HUES48 (cell line): Measurements from ENCODE around the gene CDCA3.

Experiments
- H3K27ac ChIP-seq: one replicate; pipeline ENCODE4 v1.7.0; 2013; ENCODE audit warnings: low read depth, low read length, inconsistent platforms
- H3K27me3 ChIP-seq: 2 replicates; pipeline ENCODE4 v1.6.1; 2013; ENCODE audit warnings: mild to moderate bottlenecking, low read length; ENCODE audit not compliant: control insufficient read depth, insufficient read depth
- H3K36me3 ChIP-seq: 2 replicates; pipeline ENCODE4 v1.6.1; 2013; ENCODE audit warnings: low read length; ENCODE audit not compliant: control insufficient read depth, insufficient read depth
- H3K4me1 ChIP-seq: 2 replicates; pipeline ENCODE4 v1.6.1; 2013; ENCODE audit warnings: mild to moderate bottlenecking, low read length; ENCODE audit not compliant: control insufficient read depth, insufficient read depth
- H3K4me3 ChIP-seq: 2 replicates; pipeline ENCODE4 v1.5.1; 2013; ENCODE audit warnings: mild to moderate bottlenecking, low read depth, low read length
- H3K9ac ChIP-seq: 2 replicates; pipeline ENCODE4 v1.6.1; 2013; ENCODE audit warnings: mild to moderate bottlenecking, low read depth, low read length, moderate library complexity
- H3K9me3 ChIP-seq: 2 replicates; pipeline ENCODE4 v1.6.1; 2013; ENCODE audit warnings: low read length; ENCODE audit not compliant: control insufficient read depth, insufficient read depth

CDCA3 gene

DNA sequence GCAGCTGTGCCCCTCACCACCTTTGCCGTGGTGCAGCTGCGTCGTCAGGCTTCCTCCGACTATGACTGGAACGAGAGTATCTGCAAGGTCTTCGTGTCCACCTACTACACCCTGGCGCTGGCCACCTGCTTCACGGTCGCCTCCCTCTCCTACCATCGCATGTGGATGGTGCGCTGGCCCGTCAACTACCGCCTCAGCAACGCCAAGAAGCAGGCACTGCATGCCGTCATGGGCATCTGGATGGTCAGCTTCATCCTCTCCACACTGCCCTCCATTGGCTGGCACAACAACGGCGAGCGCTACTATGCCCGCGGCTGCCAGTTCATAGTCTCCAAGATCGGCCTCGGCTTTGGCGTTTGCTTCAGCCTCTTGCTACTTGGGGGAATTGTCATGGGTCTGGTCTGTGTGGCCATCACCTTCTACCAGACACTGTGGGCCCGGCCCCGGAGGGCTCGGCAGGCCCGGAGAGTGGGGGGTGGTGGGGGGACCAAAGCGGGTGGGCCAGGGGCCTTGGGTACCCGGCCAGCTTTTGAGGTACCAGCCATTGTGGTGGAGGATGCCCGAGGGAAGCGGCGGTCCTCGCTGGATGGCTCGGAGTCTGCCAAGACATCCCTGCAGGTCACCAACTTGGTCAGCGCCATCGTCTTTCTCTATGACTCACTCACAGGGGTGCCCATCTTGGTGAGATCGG lies 26.9 kb downstream of the CDCA3 start:
- Histone ChIP-seq H3K27ac (no peak overlapping the region), H3K4me3 (no peak overlapping the region), H3K27me3 (peaks cover 63% of the 10 kb centered on the region), H3K9ac (no peak overlapping the region), H3K36me3 (no peaks in the 10 kb centered on the region), H3K4me1 (peaks cover 33% of the 10 kb centered on the region), H3K9me3 (no peaks in the 10 kb centered on the region)

DNA sequence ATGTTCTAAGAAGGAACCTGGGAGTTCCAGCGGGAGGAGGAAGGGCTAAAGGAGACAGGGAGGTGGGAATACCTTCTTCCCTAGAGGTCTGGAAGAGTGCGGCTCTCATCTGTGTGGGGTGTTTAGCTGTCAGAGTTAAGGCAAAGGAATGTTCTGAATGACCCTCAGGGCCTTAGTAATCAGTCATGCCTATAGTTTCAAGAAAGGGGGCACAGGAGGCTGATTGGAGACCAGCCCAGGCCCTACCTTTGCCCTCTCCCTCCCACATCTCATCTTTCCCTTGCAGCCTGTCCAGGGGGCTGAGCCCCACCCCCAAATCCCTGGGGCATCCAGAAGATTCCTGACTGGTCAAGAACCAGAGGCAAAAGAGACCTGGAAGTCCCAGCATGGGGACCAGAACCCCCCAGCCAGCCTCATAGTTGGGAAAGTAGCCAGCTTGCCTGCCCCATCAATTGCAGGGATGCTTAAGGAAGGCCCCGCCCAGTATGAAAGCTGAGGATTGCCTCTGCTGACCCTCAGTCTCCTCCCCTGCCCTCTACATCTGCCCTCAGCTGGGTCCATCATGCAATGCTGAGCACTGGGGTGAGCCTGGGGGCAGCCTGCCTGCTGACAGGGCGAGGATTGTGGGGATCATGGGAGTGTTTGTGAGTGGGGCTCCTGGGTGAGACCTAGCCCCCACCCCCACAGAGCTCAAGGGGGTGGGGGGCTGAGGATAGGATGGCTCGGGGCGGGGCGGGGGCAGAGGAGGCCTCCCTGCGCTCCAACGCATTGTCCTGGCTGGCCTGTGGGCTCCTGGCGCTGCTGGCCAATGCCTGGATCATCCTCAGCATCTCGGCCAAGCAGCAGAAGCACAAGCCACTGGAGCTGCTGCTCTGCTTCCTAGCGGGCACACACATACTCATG lies 27.7 kb downstream of the CDCA3 start:
- H3K27ac ChIP-seq = no peak overlapping the region
- peaks cover 63% of the 10 kb centered on the region for H3K27me3 ChIP-seq
- H3K4me3 ChIP-seq = no peak overlapping the region
- no peak overlapping the region for H3K9ac ChIP-seq
- no peaks in the 10 kb centered on the region for H3K9me3 ChIP-seq
- no peaks in the 10 kb centered on the region for H3K36me3 ChIP-seq
- H3K4me1 ChIP-seq = peaks cover 34% of the 10 kb centered on the region

DNA sequence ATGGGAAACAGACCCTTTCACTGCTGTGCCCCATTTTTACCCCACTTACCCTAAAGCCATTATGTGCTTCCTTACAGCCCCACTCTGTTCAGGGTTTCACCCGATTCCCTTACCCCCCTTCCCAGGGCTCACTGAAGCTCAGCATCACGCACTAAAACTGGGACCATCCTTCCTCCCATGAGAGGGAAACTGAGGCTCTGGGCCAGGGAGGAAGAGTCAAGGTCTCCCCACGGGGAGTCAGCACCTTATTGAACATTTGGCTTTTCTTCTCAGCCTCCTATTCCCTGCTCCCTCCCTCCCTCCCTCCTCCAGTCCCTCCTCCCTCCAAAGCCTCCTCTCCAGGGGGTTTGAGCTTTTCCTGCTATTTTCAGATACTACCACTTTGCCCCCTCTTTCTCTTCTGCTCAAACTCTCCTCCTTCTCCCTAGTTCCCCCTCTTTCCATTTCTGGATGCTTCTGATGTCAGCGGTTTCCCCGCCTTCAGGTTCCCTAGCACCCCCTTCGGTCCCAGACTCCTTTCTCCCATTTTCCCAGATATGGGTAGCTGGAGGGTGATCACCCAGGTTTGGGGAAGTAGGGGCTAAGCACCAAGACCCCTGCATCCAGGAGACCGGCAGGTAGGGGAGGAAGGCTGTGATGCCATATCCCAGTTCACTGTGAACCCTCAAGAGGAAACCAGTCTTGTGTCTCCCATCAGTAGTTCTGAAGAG lies 28.5 kb downstream of the CDCA3 start:
- peaks cover 41% of the 10 kb centered on the region for H3K4me1 ChIP-seq
- H3K4me3 ChIP-seq = peak overlapping the region; percentile 69
- peaks cover 63% of the 10 kb centered on the region for H3K27me3 ChIP-seq
- no peaks in the 10 kb centered on the region for H3K36me3 ChIP-seq
- no peak overlapping the region for H3K9ac ChIP-seq
- no peaks in the 10 kb centered on the region for H3K9me3 ChIP-seq
- H3K27ac ChIP-seq = no peak overlapping the region

DNA sequence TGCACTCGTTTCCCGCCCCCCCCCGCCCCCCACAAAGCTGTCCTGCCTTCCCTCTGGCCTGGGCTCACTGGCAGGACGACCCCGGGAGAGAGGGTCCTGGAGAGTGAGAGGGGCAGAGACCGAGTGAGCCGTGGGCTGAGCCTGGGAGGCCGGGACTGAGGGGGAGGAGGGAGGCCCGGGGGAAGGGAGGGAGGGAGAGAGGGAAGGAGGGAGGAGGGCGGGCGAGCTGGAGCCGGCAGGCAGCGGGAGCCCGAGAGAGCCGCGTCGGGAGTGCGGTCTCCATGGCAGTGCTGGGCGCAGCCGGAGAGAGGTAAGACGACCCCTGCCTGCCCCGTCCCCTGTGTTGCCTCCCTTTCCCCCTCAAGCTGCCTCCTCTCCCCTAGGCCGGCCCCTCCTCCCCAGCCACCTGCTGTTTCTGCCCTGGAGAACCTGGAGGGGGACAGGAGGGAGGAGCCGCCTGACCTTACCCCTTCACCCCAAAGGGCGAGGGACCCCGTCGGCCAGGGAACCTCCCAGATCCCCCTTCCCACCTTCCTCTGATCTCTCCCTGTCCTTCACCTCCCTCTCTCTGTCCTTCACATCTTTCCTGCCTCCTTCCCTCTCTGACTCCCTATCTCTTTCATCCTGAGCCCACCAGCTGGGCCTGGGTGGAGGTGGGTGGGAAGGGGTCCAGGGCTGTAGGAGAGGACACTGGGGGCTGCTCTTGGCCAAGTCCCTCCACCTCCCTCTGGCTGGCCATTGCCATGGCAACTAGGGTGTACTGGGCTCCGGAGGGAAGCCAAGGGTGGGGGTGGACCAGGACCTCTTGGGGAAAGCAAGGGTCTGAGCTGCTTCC lies 29.3 kb downstream of the CDCA3 start, which contains the start of gene GPR162:
Gene GPR162, plus strand, starts transcription at position 231 of the 835 bp plus-strand sequence. CDS start 2,078 bp downstream, outside the sequence.
- H3K36me3 ChIP-seq = no peaks in the 10 kb centered on the region
- no peaks in the 10 kb centered on the region for H3K9me3 ChIP-seq
- H3K27me3 ChIP-seq = peaks cover 58% of the 10 kb centered on the region
- H3K9ac ChIP-seq = no peak within 1 kb of the TSS
- H3K4me1 ChIP-seq = peaks cover 34% of the 10 kb centered on the region
- peak within 1 kb of the TSS; percentile 69 for H3K4me3 ChIP-seq
- peak within 1 kb of the TSS; percentile 37 for H3K27ac ChIP-seq

DNA sequence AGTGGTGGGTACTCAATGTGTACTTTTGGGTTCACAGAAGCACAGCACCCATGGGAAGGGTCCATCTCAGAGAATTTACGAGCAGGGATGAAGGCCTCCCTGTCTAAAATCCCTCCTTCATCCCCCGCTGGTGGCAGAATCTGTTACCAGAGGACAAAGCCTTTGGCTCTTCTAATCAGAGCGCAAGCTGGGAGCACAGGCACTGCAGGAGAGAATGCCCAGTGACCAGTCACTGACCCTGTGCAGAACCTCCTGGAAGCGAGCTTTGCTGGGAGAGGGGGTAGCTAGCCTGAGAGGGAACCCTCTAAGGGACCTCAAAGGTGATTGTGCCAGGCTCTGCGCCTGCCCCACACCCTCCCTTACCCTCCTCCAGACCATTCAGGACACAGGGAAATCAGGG lies 30.9 kb downstream of the CDCA3 start:
- Histone ChIP-seq H3K36me3 (no peaks in the 10 kb centered on the region), H3K9ac (no peak overlapping the region), H3K27me3 (peaks cover 44% of the 10 kb centered on the region), H3K9me3 (no peaks in the 10 kb centered on the region), H3K4me1 (peaks cover 26% of the 10 kb centered on the region), H3K4me3 (no peak overlapping the region), H3K27ac (no peak overlapping the region)

DNA sequence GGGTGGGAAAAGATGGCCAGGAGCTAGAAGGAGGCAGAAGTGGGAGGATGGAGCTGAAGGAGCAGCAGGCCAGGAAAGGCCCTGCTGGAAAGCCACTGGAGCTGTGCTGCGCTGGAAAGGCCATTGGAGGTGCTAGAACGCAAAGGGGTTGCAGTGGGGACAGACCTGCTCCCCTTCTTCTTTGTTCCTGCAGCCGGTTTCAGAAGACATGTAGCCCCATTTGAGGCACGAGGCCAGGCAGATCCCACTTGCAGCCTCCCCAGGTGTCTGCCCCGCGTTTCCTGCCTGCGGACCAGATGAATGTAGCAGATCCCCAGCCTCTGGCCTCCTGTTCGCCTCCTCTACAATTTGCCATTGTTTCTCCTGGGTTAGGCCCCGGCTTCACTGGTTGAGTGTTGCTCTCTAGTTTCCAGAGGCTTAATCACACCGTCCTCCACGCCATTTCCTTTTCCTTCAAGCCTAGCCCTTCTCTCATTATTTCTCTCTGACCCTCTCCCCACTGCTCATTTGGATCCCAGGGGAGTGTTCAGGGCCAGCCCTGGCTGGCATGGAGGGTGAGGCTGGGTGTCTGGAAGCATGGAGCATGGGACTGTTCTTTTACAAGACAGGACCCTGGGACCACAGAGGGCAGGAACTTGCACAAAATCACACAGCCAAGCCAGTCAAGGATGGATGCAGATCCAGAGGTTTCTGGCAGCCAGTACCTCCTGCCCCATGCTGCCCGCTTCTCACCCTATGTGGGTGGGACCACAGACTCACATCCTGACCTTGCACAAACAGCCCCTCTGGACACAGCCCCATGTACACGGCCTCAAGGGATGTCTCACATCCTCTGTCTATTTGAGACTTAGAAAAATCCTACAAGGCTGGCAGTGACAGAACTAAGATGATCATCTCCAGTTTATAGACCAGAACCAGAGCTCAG lies 31.7 kb downstream of the CDCA3 start:
- Histone ChIP-seq H3K9me3 (no peaks in the 10 kb centered on the region), H3K4me1 (peaks cover 25% of the 10 kb centered on the region), H3K27me3 (peaks cover 36% of the 10 kb centered on the region), H3K27ac (no peak overlapping the region), H3K36me3 (no peaks in the 10 kb centered on the region), H3K4me3 (no peak overlapping the region), H3K9ac (no peak overlapping the region)

DNA sequence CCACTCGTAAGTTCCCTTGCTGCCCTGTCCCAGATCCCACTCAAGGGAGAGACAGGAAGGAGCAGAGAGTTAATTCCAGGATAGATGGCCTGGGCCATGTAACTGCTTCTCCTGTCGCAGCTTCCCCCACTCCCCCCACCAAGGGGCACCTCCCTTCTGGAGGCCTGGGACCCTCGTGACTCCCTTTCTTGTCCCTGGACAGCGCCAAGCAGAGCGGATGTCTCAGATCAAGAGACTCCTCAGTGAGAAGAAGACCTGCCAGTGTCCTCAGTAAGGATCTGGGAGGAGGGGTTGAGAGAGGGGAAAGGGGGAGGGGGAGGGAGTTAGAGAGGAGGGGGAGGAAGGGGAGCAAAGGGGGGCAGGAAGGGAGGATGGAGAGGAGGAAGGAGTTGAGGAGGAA lies 32.4 kb downstream of the CDCA3 start:
- Histone ChIP-seq H3K27me3 (peaks cover 30% of the 10 kb centered on the region), H3K27ac (no peak overlapping the region), H3K36me3 (no peaks in the 10 kb centered on the region), H3K9me3 (no peaks in the 10 kb centered on the region), H3K4me3 (peak overlapping the region; percentile 10; the same call in 1 of the 2 replicates), H3K4me1 (peaks cover 25% of the 10 kb centered on the region), H3K9ac (no peak overlapping the region)

DNA sequence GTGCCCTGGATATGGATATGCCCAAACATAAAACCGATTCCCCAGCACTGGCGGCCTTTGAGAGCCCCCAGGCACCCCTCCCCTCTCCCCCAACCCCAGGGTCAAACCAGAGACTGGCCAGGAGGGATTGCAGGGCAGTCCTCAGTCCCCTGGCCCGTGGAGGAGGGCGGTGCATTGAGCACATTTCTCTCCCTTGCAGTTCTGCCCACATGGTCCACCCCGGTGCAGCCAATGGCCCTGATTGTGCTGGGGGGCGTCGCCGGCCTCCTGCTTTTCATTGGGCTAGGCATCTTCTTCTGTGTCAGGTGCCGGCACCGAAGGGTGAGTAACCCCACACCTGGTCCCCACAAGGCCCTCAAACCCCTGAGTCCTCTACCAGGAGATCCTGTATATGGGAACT lies 32.9 kb downstream of the CDCA3 start:
- peak overlapping the region; percentile 10; the same call in 1 of the 2 replicates for H3K4me3 ChIP-seq
- H3K4me1 ChIP-seq = peaks cover 25% of the 10 kb centered on the region
- no peak overlapping the region for H3K9ac ChIP-seq
- H3K36me3 ChIP-seq = no peaks in the 10 kb centered on the region
- H3K9me3 ChIP-seq = no peaks in the 10 kb centered on the region
- no peak overlapping the region for H3K27ac ChIP-seq
- peaks cover 27% of the 10 kb centered on the region for H3K27me3 ChIP-seq

DNA sequence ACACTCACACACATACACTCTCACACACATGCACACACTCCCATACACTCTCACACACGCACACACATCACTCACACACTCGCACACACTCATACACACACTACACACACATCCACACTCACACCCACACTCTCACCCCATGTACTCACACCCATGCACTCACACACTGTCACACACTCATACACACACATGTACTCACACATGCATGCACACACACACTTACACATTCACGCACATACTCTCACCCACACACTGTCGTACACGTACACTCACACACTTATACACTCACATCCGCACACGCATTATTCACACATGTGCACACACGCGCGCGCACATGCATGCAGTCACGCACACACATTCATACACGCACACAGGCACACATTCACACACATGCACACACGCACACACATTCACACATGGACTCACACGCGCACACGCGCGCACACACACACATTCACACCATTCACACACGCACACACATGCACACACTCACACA lies 33.4 kb downstream of the CDCA3 start:
- no peaks in the 10 kb centered on the region for H3K9me3 ChIP-seq
- H3K27ac ChIP-seq = no peak overlapping the region
- H3K27me3 ChIP-seq = peaks cover 21% of the 10 kb centered on the region
- H3K4me1 ChIP-seq = peaks cover 19% of the 10 kb centered on the region
- no peak overlapping the region for H3K4me3 ChIP-seq
- no peaks in the 10 kb centered on the region for H3K36me3 ChIP-seq
- H3K9ac ChIP-seq = no peak overlapping the region
